Mucosa of gallbladder (tissue), 1 donor: ENCODE results near the gene BBS1. TPM values are rescaled to one million over a fixed set of nuclear protein-coding genes. Genes with fewer than 3 reads are reported as not detected.

Experiments used
- DNase-seq: peaks from one replicate; pipeline ENCODE4 v3.0.0-alpha.2; 2020; ENCODE audit warnings: low spot score
- total RNA-seq: library from RNA; stranded (reverse); gene quantifications from one replicate; pipeline ENCODE4 v1.2.1, GENCODE V29; 2021
- donor health status: DM: no; HTN: no; CAD: no.

BBS1 gene
- total RNA-seq, 1 donor from 2014 or later = 72.9 TPM

DNA sequence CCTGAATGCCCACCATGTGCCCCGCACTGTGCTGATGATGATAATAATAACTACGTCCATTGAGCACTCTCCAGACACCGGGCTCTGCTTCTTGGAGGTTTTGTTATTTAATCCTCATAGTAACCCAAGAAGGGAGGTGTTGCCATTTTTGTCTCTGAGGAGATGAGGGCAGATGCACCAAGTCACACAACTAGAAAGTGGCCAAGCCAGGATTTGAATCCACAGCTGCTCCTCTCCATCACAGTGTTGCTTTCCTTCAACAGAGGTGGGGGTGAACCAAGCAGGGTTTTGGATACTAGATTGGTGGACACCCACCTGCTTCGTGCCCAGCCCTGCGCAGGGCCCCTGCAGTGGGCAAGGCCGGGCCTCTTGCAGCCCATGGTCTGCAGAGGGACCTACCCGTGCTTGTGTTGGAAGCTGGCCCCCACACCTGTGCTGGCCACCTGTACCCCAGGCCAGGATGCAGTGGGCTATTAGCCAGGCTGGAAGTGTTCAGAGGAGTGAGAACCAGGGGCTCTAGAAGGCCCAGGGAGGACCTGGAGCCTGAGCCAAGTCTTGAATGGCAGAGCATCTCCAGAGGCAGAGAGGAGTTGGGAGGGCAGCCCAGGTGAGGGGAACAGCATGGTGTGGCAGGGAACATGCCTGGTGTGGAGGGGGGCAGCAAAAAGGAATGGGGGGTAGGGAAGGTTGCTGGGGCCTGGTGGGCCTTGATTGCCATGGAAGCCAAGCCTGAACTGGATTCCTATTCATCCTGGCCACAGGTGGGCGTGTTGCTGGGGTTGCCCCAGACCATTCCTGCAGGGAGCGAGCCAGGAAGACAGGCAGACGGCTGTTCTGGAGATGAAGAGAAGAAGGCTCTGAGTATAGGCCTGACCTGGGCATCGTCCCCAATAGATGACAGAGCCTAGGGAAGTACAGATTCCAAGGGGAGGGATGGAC lies 32.9 kb upstream of the BBS1 start:
- no peak for DNase-seq

GRCh38 chr11:66478729-66479393 lies 31.6 kb upstream of the BBS1 start:
- no peak for DNase-seq

- DNase-seq = peak; percentile 15
Measured at GRCh38 chr11:66479394-66480116, 30.9 kb upstream of the BBS1 start.

DNA sequence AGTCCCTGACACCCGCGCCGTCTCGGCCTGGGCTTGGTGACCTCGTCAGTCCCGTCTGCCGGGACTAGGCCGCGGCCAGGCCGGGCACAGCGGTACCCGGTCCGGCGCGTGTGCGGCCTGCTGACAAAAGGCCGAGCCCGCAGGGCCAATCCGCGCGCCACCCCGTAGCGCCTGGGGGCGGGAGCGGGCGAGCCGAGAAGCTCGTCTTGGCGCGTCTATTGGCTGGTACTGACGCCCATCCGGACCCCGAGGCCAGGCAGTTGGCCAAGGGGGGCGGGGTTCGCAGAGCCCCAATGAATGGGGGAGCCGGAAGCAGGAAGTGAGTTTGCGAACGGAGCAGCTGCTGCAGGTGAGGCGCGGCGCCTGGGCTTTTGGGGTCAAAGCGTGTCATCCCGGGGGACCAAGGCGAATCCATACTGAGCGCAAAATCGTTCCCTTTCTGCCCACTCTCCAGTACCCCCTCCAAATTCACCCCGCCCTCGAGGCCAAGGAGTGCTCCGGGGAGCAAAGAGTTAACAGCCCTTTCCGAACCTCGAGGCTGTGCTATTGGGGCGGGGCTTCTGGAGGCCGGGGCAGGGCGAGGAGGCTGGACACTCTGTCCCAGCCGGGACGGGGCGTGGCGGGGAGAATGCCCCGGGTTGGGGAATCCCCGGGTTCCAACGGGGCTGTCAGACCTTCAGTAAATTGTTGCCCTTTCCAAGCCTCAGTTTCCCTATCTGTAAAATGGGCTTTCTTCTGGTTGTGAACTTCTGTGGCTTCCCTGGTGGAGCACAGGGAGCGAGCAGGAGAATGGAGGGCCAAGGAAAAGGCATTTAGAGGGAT lies 30.1 kb upstream of the BBS1 start, which contains the start of gene DPP3:
Gene DPP3 (plus strand): TSS at position 318 of the 822 bp plus-strand sequence. CDS start 1,767 bp downstream, outside the sequence.
- peak; percentile 98 for DNase-seq

DNA sequence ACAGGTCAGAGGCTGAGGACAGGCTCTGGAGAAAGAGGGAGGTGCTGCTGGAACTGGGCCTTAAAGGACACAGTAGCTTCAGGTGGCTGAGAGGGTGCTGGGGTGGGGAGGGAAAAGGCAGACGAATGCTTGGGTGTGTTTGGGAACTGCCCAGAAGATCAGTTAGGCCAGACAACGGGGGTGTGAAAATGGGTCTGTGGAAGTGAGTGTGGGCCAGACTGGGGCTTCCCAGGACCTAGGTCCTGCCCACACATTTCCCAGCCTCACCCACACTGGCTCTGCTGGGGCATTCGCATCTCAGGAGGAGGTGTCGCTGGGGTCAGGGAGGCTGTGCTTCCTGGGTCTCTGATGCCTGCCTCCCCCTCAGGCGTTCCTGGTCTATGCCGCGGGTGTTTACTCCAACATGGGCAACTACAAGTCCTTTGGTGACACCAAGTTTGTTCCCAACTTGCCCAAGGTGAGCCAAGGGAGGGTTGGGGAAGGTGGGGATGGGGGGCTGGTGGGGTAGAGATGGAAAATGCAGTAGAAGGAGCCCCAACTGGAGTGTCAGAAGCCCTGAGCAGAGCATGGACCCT lies 25.5 kb upstream of the BBS1 start:
- DNase-seq = no peak

DNA sequence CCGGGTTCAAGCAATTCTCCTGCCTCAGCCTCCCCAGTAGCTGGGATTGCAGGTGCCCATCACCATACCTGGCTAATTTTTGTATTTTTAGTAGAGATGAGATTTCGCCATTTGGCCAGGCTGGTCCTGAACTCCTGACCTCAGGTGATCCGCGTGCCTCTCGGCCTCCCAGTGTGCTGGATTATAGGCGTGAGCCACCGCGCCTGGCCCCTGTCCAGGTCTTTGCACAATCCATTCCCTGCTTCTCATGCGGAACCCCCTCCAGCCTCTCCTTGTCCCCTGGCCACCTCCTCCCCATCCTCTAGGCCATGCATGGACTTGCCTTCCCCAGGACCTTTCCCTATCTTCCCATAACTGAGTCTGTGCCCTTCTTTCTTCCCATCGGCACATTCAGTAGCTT lies 21.5 kb upstream of the BBS1 start:
- DNase-seq = no peak

GRCh38 chr11:66489636-66490035 lies 20.8 kb upstream of the BBS1 start:
- no peak for DNase-seq

- no peak for DNase-seq
Measured at GRCh38 chr11:66491315-66491935, 19.0 kb upstream of the BBS1 start.

DNA sequence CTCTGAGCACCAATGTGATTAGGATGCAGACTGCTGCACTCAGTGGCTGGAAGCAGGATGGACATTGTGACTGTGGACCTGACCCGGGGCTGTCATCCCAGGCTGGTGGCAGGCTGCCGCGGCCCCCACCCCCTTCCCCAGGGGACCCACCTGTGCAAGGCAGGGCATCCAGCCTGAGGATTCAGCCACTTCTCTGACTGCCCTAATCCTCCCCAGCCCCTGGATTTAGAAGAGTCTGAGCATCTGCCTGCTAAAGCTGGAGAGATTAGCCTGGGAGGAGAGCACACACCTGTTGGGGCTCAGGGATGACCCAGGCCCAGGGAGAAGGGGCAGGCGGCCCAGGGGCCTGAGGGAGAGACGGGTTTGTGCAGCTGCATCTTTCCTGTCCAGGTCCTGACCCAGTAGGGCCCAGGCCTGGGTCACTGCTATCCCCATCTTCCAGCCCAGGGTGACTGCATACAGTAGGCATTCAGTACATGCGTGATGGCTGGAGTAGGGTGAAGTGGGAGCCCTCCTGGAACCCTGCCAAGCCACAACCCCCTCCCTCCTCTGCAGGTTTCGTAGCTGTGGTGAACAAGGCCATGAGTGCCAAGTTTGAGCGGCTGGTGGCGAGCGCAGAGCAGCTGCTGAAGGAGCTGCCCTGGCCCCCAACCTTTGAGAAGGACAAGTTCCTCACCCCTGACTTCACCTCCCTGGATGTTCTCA lies 18.1 kb upstream of the BBS1 start:
- no peak for DNase-seq

DNA sequence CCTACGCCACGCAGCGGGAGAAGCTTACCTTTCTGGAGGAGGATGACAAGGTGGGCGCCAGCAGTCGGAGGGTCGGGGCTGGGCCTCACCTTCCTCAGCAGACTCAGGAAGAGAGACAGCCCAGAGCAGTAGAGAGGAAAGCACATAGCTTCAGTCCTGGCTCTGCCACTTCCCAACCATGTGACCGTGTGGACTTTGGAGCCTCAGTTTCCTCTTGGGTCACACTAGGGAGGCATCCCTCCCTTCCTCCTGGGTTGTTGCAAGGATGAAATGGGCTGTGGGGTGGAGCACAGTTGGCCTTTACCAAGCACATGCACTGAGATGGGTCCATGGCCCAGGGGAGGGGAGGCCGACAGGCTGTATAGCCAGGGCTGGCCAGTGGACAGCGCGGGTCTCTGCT lies 17.3 kb upstream of the BBS1 start:
- peak; percentile 18 for DNase-seq

DNA sequence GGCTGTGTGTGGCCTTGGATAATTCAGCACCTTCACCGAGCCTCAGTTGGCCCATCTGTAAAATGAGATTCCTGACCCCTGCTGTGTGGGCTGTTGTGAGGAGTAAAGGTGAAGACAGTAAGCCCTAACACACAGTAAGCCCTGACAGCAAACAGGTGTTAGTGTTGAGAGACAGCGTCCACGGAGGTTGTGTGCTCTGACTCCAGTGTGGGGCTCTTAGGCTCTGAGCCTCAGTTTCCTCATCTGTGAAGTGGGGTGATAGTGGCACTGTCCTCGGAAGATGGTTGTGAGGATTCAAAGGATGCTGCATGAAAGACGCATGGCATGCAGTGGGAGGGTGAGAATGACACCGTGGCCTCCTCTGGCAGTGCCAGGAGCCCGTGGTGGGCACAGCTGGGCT lies 16.0 kb upstream of the BBS1 start:
- DNase-seq = no peak

- DNase-seq = no peak
Measured at GRCh38 chr11:66494935-66495334, 15.5 kb upstream of the BBS1 start.

DNA sequence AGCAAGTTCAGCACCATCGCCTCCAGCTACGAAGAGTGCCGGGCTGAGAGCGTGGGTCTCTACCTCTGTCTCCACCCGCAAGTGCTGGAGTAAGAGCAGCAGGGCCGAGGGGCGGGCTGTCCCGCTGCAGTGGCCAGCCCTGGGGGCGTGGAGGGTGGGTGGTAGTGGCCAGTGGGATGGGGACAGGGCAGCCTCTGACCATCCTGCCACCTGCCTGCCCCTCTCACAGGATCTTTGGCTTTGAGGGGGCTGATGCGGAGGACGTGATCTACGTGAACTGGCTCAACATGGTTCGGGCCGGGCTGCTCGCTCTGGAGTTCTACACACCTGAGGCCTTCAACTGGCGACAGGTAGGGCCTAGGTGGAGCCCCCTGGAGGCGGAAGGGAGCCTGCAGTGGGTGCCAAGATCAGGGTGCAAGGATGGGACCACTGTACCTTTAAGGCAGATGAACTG lies 15.0 kb upstream of the BBS1 start:
- no peak for DNase-seq

DNA sequence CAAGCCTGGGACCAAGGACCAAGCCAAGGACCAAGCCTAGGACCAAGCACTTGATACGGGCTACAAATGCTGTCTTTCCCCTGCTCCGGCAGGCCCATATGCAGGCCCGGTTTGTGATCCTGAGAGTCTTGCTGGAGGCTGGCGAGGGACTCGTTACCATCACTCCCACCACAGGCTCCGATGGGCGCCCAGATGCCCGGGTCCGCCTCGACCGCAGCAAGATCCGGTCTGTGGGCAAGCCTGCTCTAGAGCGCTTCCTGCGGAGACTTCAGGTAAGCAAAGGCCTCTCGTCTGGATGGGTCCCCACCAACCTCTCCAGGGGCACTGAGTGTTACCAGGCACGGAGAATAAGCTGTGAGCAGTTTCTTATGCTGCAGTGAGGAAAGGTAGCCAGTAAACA lies 13.2 kb upstream of the BBS1 start:
- DNase-seq = no peak

- DNase-seq = no peak
Measured at GRCh38 chr11:66498506-66498905, 11.9 kb upstream of the BBS1 start.

GRCh38 chr11:66505276-66505816 lies 5.1 kb upstream of the BBS1 start:
- DNase-seq = no peak

- DNase-seq = no peak
Measured at GRCh38 chr11:66509131-66509561, 1.3 kb upstream of the BBS1 start.

GRCh38 chr11:66510990-66511339 lies 530 bp downstream of the BBS1 start:
- no peak for DNase-seq

DNA sequence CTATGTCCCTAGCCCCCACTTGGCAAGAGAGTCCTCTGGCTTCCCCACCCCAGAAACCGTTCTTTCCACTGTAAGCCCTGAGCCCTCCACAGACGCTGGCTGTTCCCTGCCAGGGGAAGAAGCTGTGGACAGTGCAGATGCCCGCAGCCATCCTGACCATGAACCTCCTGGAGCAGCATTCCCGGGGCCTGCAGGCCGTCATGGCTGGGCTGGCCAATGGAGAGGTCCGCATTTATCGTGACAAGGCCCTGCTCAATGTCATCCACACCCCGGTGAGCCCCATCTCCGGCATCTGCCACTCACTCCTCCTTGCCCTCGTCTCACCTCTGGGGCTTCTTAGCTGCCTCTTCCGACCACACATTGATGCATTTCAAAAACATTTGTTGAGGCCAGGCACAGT lies 13.2 kb downstream of the BBS1 start:
- DNase-seq = no peak
